ENCODE measurements around the gene NOS3.

Gene NOS3

DNA sequence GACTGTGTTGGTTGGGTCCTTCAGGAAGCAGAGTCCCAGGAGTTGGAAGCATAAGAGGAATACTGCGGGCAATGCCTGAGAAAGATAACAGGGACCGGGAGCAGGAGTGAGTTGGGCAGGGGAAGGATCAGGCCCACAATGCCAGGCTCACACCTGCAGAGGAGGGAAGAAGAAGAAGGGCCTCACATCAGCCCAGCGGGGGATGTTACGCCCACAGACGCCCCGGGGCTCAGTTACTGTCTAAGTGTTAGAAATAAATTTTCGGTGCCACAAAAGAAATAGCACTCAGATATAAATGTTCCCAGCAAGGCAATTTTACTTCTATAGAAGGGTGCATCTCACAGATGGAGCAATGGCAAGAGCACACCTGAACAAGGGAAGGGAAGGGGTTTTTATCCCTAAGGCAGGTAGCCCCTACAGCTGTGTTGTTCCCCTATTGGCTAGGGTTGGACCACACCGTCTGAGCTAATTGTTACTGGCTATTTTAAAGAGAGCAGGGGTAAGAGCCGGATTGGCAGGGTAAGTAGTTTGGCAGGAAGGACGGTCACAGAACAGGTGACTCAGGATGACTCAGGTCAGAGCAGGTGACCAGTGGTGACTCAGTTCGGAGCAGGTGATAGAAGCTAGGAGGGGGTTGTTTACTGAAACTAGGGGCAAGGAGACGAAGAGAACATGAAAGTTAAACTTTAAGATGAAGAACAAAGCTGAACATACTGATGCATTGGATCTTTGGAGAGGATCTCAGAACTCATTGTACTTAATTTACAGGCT lies at the start of gene NOS3:
NOS3 (plus strand) TSS at position 602 of the 771 bp plus-strand sequence. CDS start 2,787 bp downstream, outside the sequence.
- DNase-seq (ENCODE audit: low spot score), result no peak

DNA sequence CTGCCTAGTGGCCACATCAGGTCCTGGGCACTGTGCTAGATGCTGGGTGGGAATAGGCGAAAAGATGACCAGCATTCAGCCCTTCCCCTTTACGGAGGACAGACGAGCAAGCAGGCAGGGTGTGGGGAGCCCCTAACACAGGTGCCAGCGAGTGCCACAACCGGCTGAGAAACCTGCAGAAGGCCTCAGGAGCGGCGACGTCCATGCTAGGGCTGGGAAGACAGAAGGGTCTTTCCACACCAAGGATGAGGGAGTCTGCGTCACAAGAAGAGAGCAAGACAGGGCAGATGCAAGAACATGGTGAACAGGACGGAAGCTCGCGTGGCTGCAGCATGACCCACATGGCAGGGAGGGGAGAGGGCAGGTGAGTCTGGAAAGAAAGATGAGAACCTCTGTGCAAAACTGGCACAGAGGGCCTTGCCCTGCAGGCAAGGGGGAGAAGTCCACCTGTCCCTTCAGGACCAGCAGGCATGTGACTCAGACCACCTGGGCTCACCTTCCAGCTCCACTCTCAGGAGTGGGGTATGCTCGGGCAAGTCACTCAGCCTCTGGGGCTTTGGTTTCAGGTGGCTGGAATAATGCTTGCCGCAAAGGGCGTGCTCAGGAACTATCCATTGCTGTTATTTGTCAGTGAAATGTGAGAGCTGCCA lies 49.3 kb upstream of the NOS3 start:
- peak; percentile 61 for DNase-seq (ENCODE audit: low spot score)

DNA sequence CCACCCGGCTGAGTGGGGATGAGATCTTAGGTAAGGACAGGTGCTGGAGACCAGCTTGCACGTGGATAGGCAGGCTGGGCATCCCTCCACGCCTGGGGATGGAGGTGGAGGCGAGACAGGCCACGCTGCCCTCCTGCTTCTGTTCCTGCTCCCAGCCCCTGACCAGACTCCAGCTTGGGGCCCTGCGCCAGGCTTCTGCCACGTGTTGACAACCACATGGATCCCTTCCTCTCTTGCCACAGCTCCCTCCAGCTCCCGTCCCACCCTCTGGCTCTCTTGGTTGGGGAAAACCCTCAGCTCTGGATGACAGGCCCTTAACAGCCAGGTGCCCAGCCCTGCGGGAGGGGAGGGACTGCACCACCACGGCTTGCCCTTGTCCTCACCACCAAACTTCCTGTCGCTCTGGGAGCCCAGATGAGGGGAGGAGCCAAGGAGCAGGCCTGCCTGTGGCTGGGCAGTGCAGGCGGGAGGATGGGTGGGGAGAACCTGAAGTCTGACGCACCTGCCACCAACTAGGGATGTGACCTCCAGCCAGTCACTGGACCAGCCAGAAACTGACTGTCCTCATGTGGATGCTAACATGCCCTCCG lies 48.7 kb upstream of the NOS3 start:
- peak; percentile 69 for DNase-seq (ENCODE audit: low spot score)

GRCh38 chr7:150942591-150943452 lies 48.0 kb upstream of the NOS3 start:
- peak; percentile 61 for DNase-seq (ENCODE audit: low spot score)

DNA sequence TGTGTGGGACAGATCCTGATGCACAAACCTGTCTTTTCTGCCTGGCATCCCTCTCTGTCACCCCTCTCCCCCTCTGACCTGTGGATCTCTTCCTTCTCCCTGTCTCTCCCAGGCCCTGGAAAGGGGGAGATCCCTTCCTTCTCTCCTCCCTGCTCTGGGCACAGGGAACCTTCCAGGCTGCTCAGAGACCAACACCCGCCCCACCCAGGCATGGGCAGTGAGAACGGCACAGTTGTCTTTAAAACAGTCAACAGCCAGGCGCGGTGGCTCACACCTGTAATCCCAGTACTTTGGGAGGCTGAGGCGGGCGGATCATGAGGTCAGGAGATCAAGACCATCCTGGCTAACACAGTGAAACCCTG lies 47.4 kb upstream of the NOS3 start:
- peak; percentile 49 for DNase-seq (ENCODE audit: low spot score)

DNA sequence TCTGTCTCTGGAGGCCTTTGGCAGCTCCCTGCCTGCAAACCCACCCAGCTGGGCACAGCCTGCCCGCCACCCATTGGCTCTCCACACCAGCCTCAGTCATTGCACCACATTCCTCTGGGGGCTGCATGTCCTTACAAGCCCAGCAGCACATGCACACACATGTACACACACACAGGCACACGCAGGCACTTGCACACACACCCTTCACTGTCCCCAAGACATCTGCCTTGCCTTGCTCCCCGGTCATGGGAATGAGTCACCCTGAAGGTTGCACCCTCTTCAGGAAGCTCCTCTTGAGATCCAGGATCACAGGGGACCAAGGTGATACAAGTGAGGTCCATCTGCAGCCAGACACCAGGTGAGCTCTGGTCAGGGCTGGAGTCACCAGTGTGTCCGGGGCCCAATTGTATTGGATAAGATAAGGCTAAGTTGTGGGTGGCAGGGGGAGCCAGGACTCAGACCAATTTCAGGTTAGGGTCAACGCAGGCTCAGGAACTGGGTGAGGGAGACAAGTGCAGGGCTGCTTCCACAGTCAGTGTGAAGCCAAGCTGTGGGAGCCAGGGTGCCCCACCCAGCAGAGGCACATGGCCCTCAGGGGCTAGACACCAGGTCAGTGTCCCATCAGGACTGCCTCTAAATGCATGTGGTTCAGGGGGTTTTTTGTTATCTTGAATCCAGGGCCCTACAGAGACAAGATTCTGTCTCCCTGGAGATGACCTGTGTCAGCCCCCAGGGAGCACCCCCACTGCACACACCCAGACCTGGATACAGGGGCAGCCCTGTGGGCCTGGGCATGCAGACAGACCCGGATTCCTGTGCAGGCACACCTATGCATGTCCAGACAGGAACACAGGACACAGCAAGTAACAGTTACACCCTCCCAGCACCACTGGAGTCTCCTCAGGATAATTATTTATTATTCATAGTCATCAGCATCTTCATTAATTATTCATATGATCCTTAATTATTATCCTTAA lies 46.5 kb upstream of the NOS3 start:
- DNase-seq (ENCODE audit: low spot score), result peak; percentile 40

GRCh38 chr7:150945171-150945852 lies 45.5 kb upstream of the NOS3 start:
- DNase-seq (ENCODE audit: low spot score), result peak; percentile 63

GRCh38 chr7:150945853-150946420 lies 44.9 kb upstream of the NOS3 start:
- peak; percentile 68 for DNase-seq (ENCODE audit: low spot score)

DNA sequence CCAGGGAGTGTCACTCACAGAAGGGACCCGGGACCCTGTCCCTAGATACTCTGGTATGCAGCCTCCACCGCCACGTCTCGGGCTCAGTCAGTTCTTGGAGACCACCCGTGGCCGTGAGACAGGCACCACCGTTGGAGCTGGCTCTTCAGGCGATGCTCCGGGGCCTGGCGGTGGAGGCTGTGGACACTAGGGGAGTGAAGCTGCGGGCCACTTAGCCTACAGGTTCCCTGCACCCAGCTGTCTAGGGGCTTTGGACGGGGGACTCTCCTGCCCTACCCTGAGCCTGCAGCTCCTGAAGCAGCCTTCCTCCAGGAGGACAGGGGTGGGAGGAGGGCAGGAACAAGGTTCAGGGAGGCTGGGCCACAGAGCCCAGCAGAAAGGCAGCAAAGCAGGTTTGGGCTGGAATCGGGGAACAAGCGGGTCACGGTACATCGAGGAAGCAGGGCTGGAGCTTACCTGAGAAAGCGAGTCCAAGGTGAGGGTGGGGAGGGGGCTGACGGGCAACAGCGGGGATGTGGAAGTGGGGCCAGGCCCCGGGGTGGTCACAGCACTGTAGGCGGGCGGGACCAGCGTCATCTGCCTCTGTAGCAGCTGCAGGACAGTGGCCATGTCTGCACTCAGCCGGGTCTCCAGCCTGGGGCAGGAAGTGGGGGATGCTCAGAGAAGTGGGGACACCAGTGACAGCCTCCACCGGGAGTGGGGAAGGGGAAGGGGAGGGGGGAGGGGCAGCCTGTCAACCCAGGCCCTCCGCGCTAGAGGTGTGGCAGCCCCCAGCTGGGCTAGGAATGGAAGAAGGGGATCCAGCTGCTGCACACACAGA lies 44.2 kb upstream of the NOS3 start:
- DNase-seq (ENCODE audit: low spot score), result peak; percentile 59

DNA sequence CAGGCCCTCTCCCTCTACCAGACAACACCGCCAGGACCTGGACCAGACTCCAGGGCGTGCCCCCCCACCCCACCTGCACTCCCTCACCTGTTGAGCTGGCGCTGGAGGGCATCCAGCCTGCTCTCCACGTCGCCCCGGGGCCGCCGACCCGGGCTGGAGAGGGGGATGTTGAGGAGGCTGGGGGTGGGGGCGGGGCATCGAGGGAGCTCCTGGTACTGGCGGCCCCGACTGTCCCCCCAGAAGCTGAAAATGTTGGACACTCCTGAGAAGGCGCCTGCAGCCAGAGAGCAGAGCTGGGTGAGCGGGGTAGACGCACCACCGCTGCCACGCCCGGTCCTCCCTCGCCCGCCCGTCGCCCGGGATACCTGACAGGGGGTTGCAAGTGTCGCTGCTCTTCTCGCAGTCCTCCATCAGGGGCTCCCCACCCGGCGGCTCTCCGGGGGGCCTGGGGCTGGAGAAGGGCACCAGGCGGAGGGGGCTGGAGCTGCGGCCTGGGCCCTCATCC lies 43.5 kb upstream of the NOS3 start:
- DNase-seq (ENCODE audit: low spot score), result peak; percentile 59

DNA sequence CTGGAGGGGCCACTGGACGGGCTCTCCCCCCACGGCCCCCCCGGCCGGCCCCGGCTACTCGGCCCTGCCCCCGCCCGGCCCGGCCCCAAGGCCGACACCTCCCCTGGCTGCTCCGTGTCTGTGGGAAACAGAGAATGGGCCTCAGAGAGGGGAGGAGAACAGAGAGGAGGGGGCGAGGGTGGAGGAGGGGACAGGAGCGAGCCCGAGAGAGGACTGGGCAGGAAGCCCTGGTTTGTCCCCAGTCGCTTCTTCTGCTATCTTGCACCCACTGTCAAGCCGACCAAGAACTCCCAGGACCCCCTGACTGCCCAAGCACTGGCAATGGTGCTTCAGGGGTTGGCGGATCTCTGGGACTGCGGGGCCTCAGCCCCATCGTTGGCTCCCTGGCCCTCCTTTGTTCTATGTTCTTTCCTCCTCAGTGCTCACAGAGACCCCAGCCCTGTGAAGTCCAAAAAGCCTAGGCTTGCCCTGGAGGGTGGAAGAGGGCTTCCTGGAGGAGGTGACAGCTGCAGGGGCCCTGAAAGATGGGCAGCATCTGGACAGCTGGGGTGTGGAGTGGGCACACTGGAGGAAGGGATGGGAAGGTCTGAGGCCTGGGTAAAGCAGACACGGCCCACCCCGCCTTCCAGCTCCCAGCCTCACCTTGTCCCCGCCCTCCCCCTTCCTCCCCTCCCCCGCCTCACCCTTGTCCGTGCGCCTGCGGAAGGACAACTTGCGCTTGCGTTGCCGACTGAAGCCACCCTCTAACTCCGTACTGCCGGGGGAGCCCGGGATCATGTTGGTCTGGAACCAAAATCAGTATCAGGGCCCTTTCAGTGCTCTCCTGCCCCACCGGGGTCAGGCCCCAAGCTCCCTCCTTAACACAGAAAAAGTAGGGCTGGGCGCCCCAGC lies 42.8 kb upstream of the NOS3 start:
- DNase-seq (ENCODE audit: low spot score), result peak; percentile 33

DNA sequence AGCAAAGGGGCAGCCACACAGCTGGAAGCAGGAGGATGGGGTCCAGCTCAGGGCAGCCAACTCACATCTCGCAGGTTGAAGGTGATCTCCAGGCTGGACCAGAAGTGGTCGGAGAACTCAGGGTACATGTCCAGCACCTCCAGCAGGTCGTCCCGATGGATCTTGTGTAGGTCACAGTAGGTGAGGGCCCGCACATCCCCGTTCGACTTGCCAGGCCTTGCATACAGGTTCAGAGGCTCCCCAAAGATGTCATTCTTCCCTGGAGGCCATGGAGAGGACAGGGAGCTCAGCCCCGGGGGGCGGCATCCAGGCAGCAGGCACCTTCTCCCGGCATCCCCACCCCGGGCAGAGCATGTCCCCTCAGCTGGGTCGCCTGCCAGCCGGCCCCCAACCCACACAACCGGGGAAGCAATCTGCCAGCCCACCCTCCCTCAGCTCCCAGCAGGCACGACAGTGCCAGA lies 42.0 kb upstream of the NOS3 start:
- peak; percentile 51 for DNase-seq (ENCODE audit: low spot score)

GRCh38 chr7:150949564-150949963 lies 41.3 kb upstream of the NOS3 start:
- DNase-seq (ENCODE audit: low spot score), result peak; percentile 63

- peak; percentile 62 for DNase-seq (ENCODE audit: low spot score)
These were observed 40.8 kb upstream of the NOS3 start for GRCh38 chr7:150949971-150950491.

DNA sequence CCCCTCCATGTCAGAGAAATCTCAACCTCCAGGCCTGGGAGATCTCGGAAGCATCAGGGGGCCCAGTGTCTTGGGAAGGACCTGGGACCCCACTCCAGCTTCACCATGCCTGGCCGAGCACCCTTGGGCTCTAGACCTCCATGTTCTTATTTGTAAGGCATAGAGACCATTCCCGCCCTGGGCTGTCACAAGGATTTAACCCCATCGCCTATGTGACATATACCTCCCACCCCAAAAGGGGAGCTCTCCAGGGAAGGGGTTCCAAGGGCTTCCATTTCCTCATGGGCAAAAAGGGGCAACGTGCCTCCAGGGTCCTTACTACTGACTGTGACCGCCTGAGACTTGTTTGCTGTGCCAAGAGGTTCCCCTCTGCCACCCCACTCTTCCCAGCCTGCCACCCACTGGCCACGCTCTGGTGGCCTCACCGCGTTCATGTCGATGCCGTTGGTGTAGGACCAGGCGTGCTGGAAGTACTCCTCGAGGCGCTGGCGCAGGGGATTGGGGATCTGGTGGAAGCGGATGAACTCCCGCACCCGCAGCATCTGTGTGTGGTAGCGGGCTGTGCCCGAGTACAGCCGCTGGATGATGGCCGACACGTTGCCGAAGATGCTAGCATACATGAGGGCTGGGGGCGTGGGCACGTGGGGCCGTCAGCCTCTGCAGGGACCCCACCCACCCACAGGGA lies 40.2 kb upstream of the NOS3 start:
- peak; percentile 53 for DNase-seq (ENCODE audit: low spot score)

DNA sequence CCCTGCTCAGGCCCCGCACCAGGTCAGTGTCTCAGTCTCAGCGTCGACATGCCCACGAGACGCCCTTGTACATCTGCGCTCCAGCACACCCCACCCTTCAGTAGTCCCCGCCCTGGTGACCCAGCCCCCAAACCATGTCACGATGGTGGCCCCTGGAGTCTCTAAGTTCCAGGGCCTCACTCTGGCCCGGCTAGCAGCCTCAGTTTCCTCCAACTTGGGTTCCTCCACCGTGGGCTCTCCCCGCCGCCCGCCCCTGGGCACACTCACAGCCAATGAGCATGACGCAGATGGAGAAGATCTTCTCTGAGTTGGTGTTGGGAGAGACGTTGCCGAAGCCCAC lies 39.7 kb upstream of the NOS3 start:
- DNase-seq (ENCODE audit: low spot score), result no peak

DNA sequence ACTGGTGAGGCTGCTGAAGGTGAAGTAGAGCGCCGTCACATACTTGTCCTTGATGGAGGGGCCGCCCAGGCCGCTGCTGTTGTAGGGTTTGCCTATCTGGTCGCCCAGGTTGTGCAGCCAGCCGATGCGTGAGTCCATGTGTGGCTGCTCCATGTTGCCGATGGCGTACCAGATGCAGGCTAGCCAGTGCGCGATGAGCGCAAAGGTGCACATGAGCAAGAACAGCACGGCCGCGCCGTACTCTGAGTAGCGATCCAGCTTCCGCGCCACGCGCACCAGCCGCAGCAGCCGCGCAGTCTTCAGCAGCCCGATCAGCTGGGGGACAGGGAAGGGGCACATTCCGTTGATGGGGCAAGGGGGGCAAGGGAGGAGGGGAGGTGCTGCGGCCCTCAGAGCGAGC lies 39.3 kb upstream of the NOS3 start:
- no peak for DNase-seq (ENCODE audit: low spot score)

Measured in left forelimb (tissue), 1 donor.